Measurements from ENCODE around the gene SGCD. TPM values are rescaled to one million over a fixed set of nuclear protein-coding genes. Genes with fewer than 3 reads are reported as not detected.

SGCD gene
- polyA plus RNA-seq, 1 donor (not counting 4 experiments of a cell fraction or from before 2014, with no cell fraction given): not detected

DNA sequence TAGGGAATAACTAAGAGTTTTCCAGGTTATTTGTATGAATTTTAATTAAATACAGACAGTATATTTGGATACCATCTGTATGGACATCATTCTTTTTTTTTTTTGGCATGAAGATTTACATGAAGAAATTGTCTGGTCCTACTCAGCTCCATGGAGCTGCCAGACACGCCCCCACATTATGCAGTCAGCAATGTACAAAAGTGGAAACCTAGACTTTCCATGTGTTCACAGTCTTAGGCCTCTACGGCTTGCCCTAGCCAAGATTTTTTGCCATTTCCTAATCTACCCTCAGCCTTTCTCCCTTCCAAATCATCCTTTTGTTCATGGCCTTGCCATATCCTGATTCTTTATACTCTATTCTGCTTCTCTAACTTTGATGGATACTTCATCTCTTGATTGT, 207.1 kb downstream of the SGCD start:
- no peaks in the 10 kb centered on the region for H3K9me3 ChIP-seq (ENCODE audit: control insufficient read depth, low read depth, low read length)
- H3K4me2 ChIP-seq (ENCODE audit: control insufficient read depth, extremely low read depth, insufficient read depth, low read depth, low read length): no peak overlapping the region
- H3K4me3 ChIP-seq (ENCODE audit: control insufficient read depth in 2 of 3, extremely low read depth in 1 of 3, insufficient read depth in 2 of 3, low read depth in 1 of 3, low read length in 3 of 3): no peak overlapping the region
- H4K20me1 ChIP-seq (ENCODE audit: control insufficient read depth, extremely low read depth, insufficient read depth, low read length): no peaks in the 10 kb centered on the region
- H3K36me3 ChIP-seq (ENCODE audit: control insufficient read depth in 2 of 2, extremely low read depth in 1 of 2, insufficient read depth in 2 of 2, low read length in 2 of 2): no peaks in the 10 kb centered on the region
- H3K4me1 ChIP-seq (ENCODE audit: control insufficient read depth, extremely low read depth, insufficient read depth, low read length): no peaks in the 10 kb centered on the region
- no peak overlapping the region for H2AFZ ChIP-seq (ENCODE audit: control insufficient read depth, low read length)
- H3K79me2 ChIP-seq (ENCODE audit: control insufficient read depth, insufficient read depth, low read length): no peaks in the 10 kb centered on the region
- no peaks in the 10 kb centered on the region for H3K9me1 ChIP-seq (ENCODE audit: control insufficient read depth, extremely low read depth, insufficient read depth, low read length)
- dilution Hi-C loops (cut with MboI; ENCODE audit: extremely low pct_ligation_motif_present, low sequenced_read_pairs): no loop called here
- no peak for TF ChIP-seq EZH2 (IDR thresholded peaks at IDR 0.05; ENCODE audit: low read length)
- TF ChIP-seq, protein P1, sequence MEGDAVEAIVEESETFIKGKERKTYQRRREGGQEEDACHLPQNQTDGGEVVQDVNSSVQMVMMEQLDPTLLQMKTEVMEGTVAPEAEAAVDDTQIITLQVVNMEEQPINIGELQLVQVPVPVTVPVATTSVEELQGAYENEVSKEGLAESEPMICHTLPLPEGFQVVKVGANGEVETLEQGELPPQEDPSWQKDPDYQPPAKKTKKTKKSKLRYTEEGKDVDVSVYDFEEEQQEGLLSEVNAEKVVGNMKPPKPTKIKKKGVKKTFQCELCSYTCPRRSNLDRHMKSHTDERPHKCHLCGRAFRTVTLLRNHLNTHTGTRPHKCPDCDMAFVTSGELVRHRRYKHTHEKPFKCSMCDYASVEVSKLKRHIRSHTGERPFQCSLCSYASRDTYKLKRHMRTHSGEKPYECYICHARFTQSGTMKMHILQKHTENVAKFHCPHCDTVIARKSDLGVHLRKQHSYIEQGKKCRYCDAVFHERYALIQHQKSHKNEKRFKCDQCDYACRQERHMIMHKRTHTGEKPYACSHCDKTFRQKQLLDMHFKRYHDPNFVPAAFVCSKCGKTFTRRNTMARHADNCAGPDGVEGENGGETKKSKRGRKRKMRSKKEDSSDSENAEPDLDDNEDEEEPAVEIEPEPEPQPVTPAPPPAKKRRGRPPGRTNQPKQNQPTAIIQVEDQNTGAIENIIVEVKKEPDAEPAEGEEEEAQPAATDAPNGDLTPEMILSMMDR (optimal IDR thresholded peaks at IDR 0.05 in 1 of 3, IDR thresholded peaks at IDR 0.05 in 1 of 3, conservative IDR thresholded peaks at IDR 0.05 in 1 of 3; ENCODE audit: extremely low read depth in 1 of 3, insufficient read depth in 2 of 3, low read length in 3 of 3): no peak
- DNase-seq (ENCODE audit: low read depth, low spot score) (no peak), FAIRE-seq (no peak)
- no peak overlapping the region for H3K27ac ChIP-seq (ENCODE audit: control insufficient read depth, insufficient read depth, low read length)
- no peaks in the 10 kb centered on the region for H3K27me3 ChIP-seq (ENCODE audit: control insufficient read depth, extremely low read depth, insufficient read depth, low read length)
- H3K9ac ChIP-seq (ENCODE audit: control insufficient read depth, extremely low read depth, insufficient read depth, low read length): no peak overlapping the region

DNA sequence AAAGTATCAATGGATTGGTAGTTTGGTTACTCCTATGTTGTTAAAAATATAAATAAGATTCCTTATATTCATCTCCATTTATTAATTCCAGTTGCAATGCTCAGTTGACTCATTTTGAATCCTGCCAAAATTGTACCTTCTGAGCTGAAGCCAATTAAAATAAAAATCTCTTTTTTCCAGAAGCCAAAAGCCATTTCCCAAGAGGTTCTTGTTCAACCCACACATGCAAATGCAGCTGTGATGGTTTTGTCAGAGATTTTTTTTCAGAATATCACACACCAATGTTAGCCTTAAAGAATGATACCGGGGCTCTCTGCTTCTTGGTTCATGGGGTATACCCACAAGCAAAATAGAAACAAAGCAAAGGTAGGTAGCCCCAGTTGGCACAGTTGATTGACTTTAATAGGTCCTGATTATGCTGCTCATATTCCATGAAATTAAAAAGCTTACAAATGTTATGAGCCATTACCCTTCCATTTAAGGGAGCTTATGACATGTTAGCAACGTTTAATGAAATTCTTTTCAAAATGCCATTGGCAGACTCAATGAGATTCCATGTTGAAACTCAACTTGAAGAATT, 208.0 kb downstream of the SGCD start:
- no peak overlapping the region for H2AFZ ChIP-seq (ENCODE audit: control insufficient read depth, low read length)
- FAIRE-seq (no peak), DNase-seq (ENCODE audit: low read depth, low spot score) (no peak)
- H4K20me1 ChIP-seq (ENCODE audit: control insufficient read depth, extremely low read depth, insufficient read depth, low read length): no peaks in the 10 kb centered on the region
- no peaks in the 10 kb centered on the region for H3K36me3 ChIP-seq (ENCODE audit: control insufficient read depth in 2 of 2, extremely low read depth in 1 of 2, insufficient read depth in 2 of 2, low read length in 2 of 2)
- H3K9me1 ChIP-seq (ENCODE audit: control insufficient read depth, extremely low read depth, insufficient read depth, low read length): no peaks in the 10 kb centered on the region
- no peaks in the 10 kb centered on the region for H3K9me3 ChIP-seq (ENCODE audit: control insufficient read depth, low read depth, low read length)
- H3K9ac ChIP-seq (ENCODE audit: control insufficient read depth, extremely low read depth, insufficient read depth, low read length): no peak overlapping the region
- H3K4me2 ChIP-seq (ENCODE audit: control insufficient read depth, extremely low read depth, insufficient read depth, low read depth, low read length): no peak overlapping the region
- H3K27ac ChIP-seq (ENCODE audit: control insufficient read depth, insufficient read depth, low read length): no peak overlapping the region
- no peak for TF ChIP-seq EZH2 (IDR thresholded peaks at IDR 0.05; ENCODE audit: low read length)
- TF ChIP-seq, protein P1 (optimal IDR thresholded peaks at IDR 0.05 in 1 of 3, IDR thresholded peaks at IDR 0.05 in 1 of 3, conservative IDR thresholded peaks at IDR 0.05 in 1 of 3; ENCODE audit: extremely low read depth in 1 of 3, insufficient read depth in 2 of 3, low read length in 3 of 3): no peak
- no peaks in the 10 kb centered on the region for H3K79me2 ChIP-seq (ENCODE audit: control insufficient read depth, insufficient read depth, low read length)
- H3K27me3 ChIP-seq (ENCODE audit: control insufficient read depth, extremely low read depth, insufficient read depth, low read length): no peaks in the 10 kb centered on the region
- no peak overlapping the region for H3K4me3 ChIP-seq (ENCODE audit: control insufficient read depth in 2 of 3, extremely low read depth in 1 of 3, insufficient read depth in 2 of 3, low read depth in 1 of 3, low read length in 3 of 3)
- no peaks in the 10 kb centered on the region for H3K4me1 ChIP-seq (ENCODE audit: control insufficient read depth, extremely low read depth, insufficient read depth, low read length)
- dilution Hi-C loops (cut with MboI; ENCODE audit: extremely low pct_ligation_motif_present, low sequenced_read_pairs): no loop called here
